Islet precursor cell (in vitro differentiated cells): Measurements from ENCODE around the gene ACAN.

ENCODE experiments used
- DNase-seq: peaks from one replicate; pipeline ENCODE4 v3.0.0-alpha.2; 2018

Gene ACAN

DNA sequence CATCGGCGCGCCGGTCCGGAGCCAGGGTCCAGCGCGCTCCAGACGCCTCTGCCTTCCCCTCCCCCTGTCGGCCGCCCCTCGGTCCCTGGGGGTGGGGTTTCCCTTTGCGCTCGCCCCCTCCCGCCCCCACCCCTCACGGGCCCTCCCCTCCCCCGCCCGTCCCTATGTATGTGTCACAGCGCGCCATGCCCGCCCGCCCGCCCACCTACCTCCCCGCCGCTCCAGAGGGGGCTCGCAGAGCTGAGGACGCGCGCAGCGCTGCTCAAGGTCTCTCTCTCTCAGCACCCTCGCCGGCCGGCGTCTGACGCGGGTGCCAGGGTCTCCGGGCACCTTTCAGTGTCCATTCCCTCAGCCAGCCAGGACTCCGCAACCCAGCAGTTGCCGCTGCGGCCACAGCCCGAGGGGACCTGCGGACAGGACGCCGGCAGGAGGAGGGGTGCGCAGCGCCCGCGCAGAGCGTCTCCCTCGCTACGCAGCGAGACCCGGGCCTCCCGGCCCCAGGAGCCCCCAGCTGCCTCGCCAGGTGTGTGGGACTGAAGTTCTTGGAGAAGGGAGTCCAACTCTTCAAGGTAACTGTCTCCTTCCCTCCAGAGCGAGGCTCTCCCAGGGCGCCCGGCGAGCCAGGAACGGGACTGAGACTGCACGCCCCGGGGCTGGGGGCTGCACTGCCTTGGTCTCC, at the start of gene ACAN:
Gene ACAN, plus strand, starts transcription at position 196 of the 679 bp plus-strand sequence. CDS start 32,771 bp downstream, outside the sequence.
- peak; percentile 80 for DNase-seq

DNA sequence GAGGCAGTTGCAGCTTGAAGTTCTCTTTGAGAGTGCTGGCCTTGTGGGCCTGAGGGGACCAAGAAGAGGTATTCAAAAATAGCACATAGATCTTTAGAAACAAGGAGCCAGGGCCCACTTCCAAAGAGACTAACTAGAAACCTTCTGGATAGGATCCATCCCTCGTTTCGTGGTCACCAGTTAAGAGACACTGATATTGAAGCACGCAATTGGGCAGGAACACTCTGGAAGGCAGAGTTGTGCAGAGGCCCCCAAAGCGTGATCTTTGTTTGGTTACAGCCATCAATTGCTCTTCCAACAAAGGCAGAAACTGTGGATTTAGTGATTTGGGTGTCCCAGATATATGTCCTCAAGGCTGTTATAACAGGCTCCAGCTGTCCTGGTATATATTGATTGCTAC, 46.7 kb upstream of the ACAN start:
- no peak for DNase-seq

DNA sequence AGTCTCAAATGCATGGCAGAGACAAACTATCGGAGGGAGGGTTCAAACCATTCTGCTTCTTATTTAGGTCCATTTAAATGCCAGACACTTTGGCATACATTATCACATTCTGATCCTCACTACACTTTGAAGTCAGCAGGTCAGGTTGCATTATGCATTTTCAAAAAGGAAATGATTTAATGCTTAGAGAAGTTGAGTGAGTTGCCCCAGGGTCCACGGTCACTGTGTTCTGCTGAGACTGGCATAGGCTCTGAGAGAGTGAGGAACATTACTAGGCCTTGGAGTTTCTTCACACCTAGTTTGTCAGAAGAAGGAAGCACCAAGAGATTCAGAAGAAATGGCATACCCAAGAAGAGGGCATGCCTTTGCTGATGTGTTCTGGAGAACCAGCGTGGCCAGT, 46.3 kb upstream of the ACAN start:
- DNase-seq, result no peak

DNA sequence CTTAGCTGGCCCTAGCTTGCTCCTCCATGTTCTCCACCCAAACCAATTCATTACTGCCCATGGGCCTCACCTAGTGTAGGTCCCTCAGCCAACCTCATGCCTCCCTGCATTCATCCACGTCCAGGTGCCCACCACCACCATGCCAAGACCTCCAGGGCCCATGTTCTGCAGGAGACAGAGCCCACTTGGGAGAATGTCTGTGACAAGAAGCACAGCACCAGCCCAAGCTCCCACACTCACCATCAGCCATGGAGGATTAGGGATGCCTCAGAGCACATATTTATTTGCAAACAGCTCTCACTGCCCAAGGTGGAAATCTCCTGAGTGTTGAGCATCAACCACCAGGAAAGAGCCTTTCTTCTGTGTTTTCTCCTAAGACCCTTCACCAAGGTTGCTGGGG, 43.4 kb upstream of the ACAN start:
- DNase-seq, result no peak

DNA sequence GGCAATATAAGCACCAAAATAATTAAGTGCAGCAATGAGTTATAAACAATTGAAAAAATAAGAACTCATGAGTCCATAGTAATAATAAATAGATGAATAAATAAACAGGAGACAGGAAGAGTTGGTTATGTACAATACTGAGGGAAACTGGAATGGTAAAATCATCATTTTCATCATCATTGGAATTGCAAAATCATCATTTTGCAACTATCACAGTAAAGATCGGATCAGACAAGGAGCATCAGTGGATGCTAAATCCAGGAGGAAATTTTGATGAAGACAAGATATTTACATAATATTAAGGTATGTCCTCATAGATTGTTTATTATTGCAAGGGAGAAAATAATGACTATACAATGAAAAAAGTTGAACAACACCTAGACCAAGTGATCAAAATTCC, 38.8 kb upstream of the ACAN start:
- no peak for DNase-seq

DNA sequence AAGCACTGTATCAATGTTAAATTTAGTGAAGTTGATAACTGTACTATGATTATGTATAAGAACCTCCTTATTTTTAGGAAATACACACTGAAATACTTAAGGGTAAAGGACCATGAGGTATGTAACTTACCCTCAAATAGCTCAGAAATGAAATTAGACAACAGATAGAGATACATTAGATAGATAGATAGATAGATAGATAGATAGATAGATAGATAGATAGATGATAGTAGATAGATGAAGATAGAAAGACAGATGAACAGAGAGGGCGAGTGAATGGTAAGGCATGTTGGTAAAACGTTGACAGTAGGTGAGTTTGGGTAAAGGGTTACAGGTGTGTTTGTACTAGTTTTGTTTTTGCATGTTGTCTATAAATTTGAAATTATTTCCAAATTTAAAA, 38.0 kb upstream of the ACAN start:
- DNase-seq, result no peak

DNA sequence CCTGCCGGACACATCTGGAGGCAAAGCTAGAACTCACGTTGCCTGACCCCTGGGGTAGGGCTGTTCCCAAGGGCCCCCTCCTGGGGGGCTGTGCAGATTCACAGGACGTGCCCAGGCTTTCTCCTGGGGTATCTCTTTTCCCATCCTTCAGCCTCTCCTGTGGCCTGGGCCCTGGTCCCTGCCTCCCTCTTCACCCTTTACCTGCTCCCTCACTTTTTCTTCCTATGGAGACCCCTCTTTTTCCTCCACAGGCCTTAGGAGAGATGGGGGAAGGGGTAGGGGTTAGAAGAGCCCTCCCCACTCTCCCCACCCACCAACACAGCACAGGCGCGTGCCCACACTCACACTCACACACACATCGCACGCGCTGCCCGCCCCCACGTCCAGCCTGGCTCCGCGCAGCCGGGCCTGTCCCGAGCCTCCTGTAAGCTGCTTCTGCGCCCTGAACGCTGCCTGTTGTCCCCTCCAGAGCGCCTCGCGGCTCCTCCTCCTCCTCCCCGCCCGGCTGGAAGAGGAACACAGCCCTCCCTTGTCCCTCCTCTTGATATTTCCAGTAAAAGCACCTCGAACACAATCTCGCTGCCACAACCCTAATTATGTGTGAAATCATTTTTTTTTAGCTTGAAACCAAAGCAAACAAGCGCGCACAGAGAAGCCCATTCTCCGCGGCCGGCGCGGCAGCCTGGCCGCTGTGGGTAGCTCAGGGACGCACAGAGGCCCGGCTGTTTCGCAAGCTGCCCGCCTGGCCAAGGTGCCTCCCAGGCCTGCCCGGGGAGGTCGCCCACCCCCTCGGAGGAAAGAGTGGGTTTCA, 33.9 kb upstream of the ACAN start:
- peak; percentile 65 for DNase-seq

DNA sequence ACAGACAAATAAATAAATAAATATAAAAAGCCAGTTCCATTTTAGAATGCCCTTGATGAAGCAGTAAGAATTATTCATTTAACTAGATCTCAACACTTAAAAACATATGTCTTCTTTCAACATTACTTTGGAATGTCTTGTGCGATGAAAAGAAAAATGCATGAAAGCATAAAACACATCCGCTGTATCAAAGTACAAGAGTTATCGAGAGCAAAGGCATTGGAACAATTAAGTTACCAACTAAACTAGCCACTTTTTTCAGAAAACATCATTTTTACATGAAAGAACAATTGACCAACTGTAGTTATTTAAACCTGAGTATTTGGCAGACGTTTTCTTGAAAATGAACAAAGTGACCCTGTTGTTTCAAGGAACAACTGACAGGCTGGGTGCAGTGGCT, 27.5 kb upstream of the ACAN start:
- no peak for DNase-seq

DNA sequence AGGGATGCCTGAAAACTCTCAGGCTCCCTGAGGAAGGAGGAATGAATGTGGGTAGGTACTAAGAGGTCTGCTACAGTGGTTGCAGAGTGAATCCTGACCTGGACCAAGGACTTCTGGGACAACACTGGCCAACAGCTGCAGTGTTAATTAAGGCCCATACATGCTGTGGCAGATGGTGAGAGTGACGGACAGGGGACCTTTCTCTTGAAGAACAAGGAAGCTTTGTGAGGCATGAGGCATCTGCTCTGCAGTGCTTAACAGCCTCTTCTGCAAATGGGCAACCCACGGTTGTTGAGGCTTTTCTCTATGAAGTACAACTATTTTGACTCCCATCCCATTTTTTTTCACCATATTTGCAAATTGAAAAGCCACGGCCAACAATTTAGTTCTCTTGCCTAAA, 26.6 kb upstream of the ACAN start:
- DNase-seq, result no peak

DNA sequence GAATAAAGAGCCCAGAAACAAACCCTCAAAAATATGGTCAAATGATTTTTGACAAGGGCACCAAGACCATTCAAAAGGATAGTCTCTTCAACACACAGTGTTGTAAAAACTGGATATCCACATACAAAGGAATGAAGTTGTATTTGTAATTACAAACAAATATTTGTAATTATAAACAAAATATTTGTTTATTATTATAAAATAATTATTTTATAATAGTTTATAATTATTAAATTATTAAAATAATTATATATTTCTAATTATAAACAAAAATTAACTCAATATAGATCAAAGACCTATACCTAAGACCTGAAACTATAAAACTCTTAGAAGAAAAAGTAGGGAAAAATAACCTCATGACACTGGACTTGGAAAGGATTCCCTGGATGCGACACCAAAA, 23.3 kb upstream of the ACAN start:
- no peak for DNase-seq

DNA sequence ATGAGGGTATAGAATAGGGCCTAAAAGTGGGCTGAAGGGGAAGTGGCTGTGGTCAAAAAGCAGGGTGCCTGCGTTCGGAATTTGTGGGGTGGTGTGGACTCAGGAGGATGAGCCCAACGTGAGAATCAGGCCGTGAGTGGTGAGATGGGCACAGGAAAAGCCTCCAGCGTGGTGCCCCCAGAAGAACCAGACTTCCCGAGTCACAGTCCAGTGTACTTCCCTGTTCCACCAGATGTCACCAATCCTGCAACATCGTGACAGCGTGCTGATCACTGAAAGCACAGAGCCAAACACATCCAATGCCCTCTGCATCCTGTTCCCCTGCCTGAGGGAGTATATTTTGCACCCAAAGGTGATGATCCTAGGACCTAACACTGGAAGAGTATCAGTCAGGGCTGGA, 20.8 kb upstream of the ACAN start:
- DNase-seq, result peak; percentile 49

DNA sequence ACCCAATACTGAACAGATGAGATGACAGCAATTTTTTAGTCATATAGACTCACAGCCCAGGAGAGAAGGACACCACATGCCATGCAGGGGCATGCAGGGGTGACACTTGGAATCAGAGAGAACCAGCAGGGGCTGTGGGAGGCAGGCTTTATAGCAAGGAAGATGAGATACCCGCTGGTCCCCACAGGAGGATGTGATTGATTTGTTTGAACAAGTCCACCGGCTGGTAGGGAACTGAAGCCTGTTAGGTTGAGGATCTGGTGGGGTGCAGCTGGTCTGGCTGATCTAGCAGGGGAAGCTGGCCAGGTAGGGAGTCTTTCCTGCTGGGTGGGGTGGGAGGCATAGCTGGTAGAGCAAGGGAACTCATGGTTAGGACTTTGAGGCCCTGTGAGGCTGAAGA, 18.0 kb upstream of the ACAN start:
- DNase-seq, result peak; percentile 19

DNA sequence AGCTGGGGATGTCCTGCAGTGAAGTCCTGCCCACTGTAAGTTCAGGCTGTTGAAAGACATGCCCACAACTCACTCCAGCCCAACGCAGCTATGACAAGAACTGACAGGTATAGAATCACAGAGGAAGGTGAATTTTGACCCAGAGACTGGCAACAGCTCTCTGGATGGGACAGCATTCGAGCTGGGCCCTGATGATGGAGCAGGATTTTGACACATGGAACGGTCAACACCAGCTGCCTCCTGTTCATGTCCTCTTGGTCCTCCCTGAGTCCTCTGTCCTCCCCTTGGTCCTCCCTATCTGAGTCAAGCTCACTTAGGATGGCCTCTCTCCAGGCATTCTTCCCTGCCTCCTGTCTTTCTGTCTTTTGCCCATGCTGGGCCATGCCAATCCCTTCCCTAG, 15.2 kb upstream of the ACAN start:
- peak; percentile 31 for DNase-seq

DNA sequence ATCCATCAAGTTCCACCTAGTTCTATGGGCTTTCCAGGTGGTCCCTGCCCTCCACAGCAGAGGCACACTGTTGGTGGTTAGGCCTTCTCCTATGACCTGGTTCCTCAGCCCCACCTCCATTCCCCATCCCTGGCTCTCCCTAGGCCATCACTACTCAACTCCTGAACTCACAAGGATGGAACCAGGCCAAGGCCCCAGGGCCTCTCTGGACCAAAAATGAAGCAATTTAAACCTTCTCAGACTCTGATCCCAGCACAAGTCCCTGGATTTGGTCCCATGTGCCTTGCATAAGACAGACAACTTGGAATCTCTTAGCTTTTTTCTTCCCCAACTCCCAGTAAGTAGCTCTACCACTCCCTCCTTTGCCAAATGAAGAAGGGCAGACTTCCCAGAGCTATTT, 14.4 kb upstream of the ACAN start:
- no peak for DNase-seq

DNA sequence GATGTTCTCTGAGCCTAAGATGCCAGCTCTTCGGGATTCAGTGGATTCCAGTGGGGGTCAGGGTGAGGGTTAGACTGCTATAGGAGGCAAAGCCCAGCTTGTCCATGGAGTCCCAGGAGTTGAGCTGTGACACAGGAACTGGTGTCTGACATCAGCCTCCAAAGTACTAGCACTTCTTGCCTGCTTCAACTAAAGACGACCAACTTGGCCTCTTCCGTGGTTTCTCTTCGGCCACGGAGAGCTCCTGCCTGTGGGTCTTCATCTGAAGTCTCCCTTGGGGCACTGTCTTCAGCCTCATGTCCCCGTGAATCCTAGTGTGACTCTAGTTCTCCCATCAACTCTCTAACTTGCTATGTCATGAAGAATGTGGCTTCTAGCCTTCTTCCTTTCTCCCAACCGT, 12.8 kb upstream of the ACAN start:
- peak; percentile 9 for DNase-seq

DNA sequence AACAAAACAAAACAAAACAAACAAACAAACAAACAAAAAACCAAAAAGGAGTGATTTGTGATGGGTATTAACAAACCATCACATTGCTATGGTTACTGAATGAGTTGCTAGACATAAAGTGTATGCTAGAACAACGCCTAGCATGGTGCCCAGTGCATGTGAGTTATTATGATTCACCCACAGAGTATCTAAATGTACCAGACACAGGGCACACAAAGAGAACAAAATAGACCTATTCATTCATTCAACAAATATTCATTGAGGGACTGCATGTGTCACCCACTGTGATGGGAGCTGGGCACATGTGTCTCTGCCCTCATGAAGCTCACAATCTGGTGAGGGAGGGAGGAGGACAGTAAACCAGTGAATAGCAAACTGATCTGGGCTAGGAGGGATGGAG, 11.6 kb upstream of the ACAN start:
- no peak for DNase-seq

DNA sequence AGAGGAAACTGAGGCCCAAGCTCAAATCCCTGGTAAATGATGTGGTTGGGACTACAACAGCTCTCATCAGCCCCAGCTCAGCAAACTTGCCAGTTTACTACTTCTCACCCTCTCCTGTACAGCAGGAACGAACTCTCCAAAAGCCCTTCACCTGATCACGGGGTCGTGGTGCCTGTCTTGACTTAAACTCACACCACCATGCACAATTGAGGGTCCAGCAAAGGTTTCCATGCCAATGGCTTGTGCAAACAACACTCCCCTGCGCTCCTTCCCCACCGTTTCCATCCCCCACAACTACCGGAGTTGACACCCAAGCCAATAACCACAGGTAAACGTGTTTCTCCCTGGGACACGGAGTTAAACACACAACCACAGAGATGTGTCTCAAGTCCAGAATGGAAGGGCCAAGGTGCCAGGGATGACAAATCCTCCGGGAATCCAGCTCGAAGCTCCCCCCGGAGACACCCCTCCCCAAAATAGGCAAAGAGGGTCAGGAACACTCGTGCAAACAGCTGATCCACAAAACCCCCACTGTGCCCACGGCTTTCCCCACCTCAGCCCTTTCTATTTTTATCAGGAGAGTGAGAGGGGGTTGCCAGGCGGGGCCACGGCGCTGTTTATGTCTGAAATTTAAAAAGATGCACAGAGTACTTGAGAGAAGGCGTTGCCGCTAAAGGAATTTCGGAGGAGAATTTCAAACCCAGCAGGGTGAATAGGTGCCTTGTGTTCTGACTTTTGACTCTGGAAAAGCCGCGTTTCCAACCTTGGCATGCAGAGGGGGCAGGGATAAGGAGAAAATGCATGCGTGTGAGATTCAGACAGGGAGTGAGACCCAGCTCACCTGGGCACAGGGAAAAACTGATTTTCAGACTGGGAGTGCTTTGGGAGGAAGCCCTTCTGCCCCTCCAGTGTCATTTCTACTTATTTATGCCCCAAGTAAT, 10.6 kb upstream of the ACAN start:
- peak; percentile 68 for DNase-seq

DNA sequence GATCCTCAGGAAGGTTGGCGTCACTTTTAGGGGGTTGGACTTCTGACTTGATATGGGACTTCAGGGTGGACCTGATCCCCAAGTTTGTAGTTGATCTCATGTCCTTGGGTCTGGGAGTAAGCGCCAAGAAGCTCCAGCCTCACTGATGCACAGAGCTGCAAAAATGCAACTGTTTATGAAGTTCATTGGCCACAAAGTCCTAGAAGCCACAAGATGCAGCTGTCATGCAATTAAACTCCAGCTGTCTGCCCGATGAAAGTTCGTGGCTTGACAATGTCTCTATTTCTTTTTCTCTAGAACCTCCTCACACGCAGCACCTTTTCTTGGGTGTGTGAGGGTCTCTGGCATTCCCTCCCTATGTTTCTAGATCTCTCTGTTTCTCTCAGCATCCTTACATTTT, 9.2 kb upstream of the ACAN start:
- DNase-seq, result peak; percentile 43

DNA sequence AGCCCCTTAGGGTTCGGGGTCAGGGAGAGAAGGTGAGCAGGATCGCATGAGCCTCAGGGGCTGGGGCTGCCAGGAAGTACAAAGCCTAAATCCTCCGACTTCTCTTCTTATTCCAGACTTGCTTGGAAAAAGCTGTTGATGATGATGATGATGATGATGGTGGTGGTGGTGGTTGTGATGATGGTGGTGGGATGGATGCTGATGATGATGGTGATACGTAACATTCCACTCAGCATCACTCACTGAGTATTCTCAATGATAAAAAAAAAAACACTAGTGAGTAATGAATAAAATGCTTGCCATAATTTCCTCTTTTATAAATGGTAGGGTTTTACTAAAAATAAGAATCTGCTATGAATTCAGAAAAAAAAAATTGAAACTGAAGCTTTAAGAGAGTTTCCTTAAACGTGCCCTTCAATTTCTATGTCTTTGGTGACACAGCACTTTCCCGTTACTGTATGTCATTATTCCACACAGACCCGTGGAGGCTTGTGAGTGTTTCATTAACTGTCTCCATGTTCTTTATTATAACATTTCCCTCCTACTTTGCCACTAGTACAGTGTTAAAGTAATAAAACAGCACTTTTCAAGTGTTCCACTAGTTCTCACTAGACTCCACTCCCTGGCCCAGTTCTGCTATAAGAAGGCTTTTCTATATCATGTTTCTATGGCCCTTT, 5.4 kb upstream of the ACAN start:
- DNase-seq, result no peak

DNA sequence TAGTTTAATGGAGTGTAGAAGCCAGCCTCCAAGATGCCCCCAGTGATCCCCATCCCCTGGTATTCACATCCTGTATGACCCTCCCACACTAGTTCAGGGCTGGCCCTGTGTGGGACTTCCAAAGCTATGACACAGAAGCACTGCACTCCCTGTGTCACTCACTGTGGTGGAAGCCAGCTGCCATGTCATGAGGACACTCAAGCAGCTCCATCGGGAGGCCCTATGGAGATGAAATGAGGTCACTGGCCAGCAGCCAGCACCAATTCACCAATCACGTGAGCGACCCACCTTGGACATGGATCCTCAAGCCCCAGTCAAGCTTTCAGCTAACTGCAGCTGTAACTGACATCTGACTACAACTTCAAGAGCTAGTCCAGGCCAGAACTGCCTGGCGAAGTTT, 3.9 kb upstream of the ACAN start:
- peak; percentile 47 for DNase-seq

DNA sequence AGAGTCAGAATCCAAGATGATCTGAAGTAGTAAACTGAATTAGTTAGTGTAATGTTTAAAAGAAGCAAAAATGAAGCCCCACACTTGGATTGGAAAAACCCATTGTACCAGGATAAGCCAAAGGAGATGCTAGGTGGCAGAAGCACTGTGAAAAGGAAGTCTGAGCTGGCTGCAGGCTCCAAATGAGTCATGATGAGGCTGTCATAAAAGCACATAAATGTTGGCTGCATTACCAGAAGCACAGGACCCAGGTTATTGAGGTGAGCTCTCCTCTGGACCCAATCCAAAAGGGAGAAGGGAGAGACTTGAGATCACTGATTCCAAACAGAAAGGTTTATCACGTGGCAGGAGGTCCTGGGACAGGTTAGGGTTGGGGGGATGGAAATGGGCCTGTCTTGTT, 3.2 kb upstream of the ACAN start:
- peak; percentile 40 for DNase-seq

DNA sequence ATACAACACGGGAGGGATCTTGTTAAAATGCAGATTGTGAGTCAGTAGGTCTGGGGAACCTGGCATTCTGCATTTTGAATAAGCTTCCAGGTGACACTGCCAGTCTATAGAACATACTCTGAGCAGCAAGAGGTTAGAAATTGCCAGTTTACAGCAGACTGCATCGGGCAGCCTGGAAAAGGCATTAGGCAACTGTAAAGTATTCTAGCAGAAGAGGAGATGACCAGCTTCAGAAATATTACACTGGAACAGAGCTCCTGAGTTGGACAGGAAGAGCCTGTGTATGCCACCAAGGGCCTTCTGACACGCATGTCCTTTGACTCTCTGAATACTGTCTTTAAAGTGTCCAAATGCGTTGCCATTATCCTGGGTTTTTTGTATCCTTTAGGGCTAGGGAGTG, 2.5 kb upstream of the ACAN start:
- peak; percentile 21 for DNase-seq
